Mesenchymal stem cell (in vitro differentiated cells and primary cell): Measurements from ENCODE around the gene WWTR1.

Experiments used
- DNase-seq: peaks from one replicate; pipeline ENCODE4 v3.0.0-alpha.2; 2013
- H2AFZ ChIP-seq: one replicate; pipeline ENCODE4 v1.6.1; 2013; ENCODE audit warnings: low read depth, mild to moderate bottlenecking, control low read depth, inconsistent platforms, low read length, moderate library complexity
- H2AK5ac ChIP-seq: 2 replicates; pipeline ENCODE4 v1.6.1; 2013; ENCODE audit warnings: low read length, moderate library complexity, mild to moderate bottlenecking, inconsistent platforms; ENCODE audit not compliant: severe bottlenecking
- H2BK120ac ChIP-seq: one replicate; pipeline ENCODE4 v1.6.1; 2013; ENCODE audit warnings: low read depth, mild to moderate bottlenecking, inconsistent platforms, low read length, moderate library complexity
- H2BK12ac ChIP-seq, 2 experiments: one replicate each; pipeline ENCODE4 v1.6.1; 2013; ENCODE audit warnings: inconsistent platforms in 2 of 2, low read length in 2 of 2, mild to moderate bottlenecking in 2 of 2, moderate library complexity in 2 of 2, control low read depth in 1 of 2
- H2BK15ac ChIP-seq: one replicate; pipeline ENCODE4 v1.6.1; 2013; ENCODE audit warnings: mild to moderate bottlenecking, low read depth, inconsistent platforms; ENCODE audit not compliant: poor library complexity, severe bottlenecking
- H2BK5ac ChIP-seq: 2 replicates; pipeline ENCODE4 v1.6.1; 2013; ENCODE audit warnings: low read depth, mild to moderate bottlenecking, low read length, control low read depth, inconsistent platforms; ENCODE audit not compliant: poor library complexity, severe bottlenecking
- H3K14ac ChIP-seq, 2 experiments: one replicate each; pipeline ENCODE4 v1.6.1; 2013; ENCODE audit warnings: inconsistent platforms in 2 of 2, low read length in 2 of 2, control low read depth in 1 of 2, mild to moderate bottlenecking in 1 of 2, moderate library complexity in 1 of 2
- H3K18ac ChIP-seq, 2 experiments: one replicate each; pipeline ENCODE4 v1.6.1; 2013; ENCODE audit warnings: inconsistent platforms in 2 of 2, low read length in 2 of 2, control low read depth in 1 of 2, low read depth in 1 of 2, mild to moderate bottlenecking in 1 of 2
- H3K23ac ChIP-seq, 2 experiments: one replicate each; pipeline ENCODE4 v1.6.1; 2013; ENCODE audit warnings: inconsistent platforms in 2 of 2, low read length in 2 of 2, mild to moderate bottlenecking in 2 of 2, moderate library complexity in 2 of 2, control low read depth in 1 of 2
- H3K27ac ChIP-seq: 2 replicates; pipeline ENCODE4 v1.5.1; 2013; ENCODE audit warnings: mild to moderate bottlenecking, moderate library complexity, low read length, control low read depth, inconsistent platforms; ENCODE audit not compliant: poor library complexity, severe bottlenecking
- H3K27me3 ChIP-seq, 2 experiments: 2 replicates each; pipeline versions ENCODE4 v1.6.1 to v1.7.0; 2013; ENCODE audit warnings: low read length in 2 of 2, mild to moderate bottlenecking in 2 of 2, moderate library complexity in 2 of 2, control low read depth in 1 of 2, inconsistent platforms in 1 of 2; ENCODE audit not compliant: control insufficient read depth in 1 of 2, insufficient read depth in 1 of 2
- H3K36me3 ChIP-seq, 2 experiments: 2 replicates each; pipeline versions ENCODE4 v1.6.1 to v1.7.0; 2013; ENCODE audit warnings: low read length in 2 of 2, control low read depth in 1 of 2, inconsistent platforms in 1 of 2, low read depth in 1 of 2, mild to moderate bottlenecking in 1 of 2; ENCODE audit not compliant: insufficient read depth in 2 of 2, control insufficient read depth in 1 of 2
- H3K4ac ChIP-seq, 2 experiments: one replicate each; pipeline ENCODE4 v1.6.1; 2013; ENCODE audit warnings: inconsistent platforms in 2 of 2, low read length in 2 of 2, mild to moderate bottlenecking in 2 of 2, moderate library complexity in 2 of 2, control low read depth in 1 of 2, low read depth in 1 of 2
- H3K4me1 ChIP-seq: 2 replicates; pipeline ENCODE4 v1.6.1; 2013; ENCODE audit warnings: low read depth, low read length, control low read depth; ENCODE audit not compliant: control insufficient read depth, insufficient read depth
- H3K4me2 ChIP-seq: 2 replicates; pipeline ENCODE4 v1.6.1; 2013; ENCODE audit warnings: low read length, mild to moderate bottlenecking, inconsistent platforms; ENCODE audit not compliant: poor library complexity, severe bottlenecking
- H3K4me3 ChIP-seq, 2 experiments: 2 replicates each; pipeline versions ENCODE4 v1.5.1 to v1.7.0; 2013; ENCODE audit warnings: low read length in 2 of 2, mild to moderate bottlenecking in 2 of 2, control low read depth in 1 of 2, low read depth in 1 of 2; ENCODE audit not compliant: insufficient read depth in 1 of 2
- H3K79me1 ChIP-seq: replicated peaks from 2 replicates; pipeline ENCODE4 v1.6.1; 2013; ENCODE audit warnings: mild to moderate bottlenecking, control low read depth, low read length, inconsistent platforms; ENCODE audit not compliant: poor library complexity, severe bottlenecking
- H3K9ac ChIP-seq: 2 replicates; pipeline ENCODE4 v1.7.0; 2013; ENCODE audit warnings: mild to moderate bottlenecking, low read length, moderate library complexity
- H3K9me3 ChIP-seq: 2 replicates; pipeline ENCODE4 v1.7.0; 2013; ENCODE audit warnings: mild to moderate bottlenecking, low read length; ENCODE audit not compliant: control insufficient read depth
- H4K8ac ChIP-seq: one replicate; pipeline ENCODE4 v1.6.1; 2013; ENCODE audit warnings: inconsistent platforms, mild to moderate bottlenecking, low read length, moderate library complexity
- H4K91ac ChIP-seq: one replicate; pipeline ENCODE4 v1.6.1; 2013; ENCODE audit warnings: mild to moderate bottlenecking, low read length, inconsistent platforms
- WGBS: methylation state at CpG from one replicate; pipeline ENCODE4 v1.1.7; 2013; ENCODE audit warnings: mixed read lengths; 5-methylcytosine and 5-hydroxymethylcytosine counted together

Gene WWTR1

GRCh38 chr3:149473357-149474249, 184.2 kb downstream of the WWTR1 start:
- Histone ChIP-seq H3K4me2 (no peak overlapping the region), H3K27me3 (no peaks in the 10 kb centered on the region), H2BK120ac (no peak overlapping the region), H3K4ac (no peak overlapping the region), H3K23ac (no peak overlapping the region), H3K9ac (peak overlapping the region; percentile 5), H3K27ac (peak overlapping the region; percentile 99), H3K18ac (peak overlapping the region in 1 of 2 experiments; percentile 14), H2BK15ac (no peak overlapping the region), H4K91ac (no peak overlapping the region), H2BK12ac (peak overlapping the region; percentile 19 to 47), H3K9me3 (no peaks in the 10 kb centered on the region), H3K4me3 (no peak overlapping the region), H3K36me3 (no peaks in the 10 kb centered on the region), H2AFZ (no peak overlapping the region), H4K8ac (no peak overlapping the region), H3K14ac (no peak overlapping the region), H2BK5ac (peak overlapping the region; percentile 75), H3K79me1 (peaks cover 2% of the 10 kb centered on the region), H2AK5ac (peak overlapping the region; percentile 34), H3K4me1 (peaks cover 12% of the 10 kb centered on the region)
- WGBS: 78% methylated on average over 7 of the region's 7 CpGs
- DNase-seq: peak; percentile 57

DNA sequence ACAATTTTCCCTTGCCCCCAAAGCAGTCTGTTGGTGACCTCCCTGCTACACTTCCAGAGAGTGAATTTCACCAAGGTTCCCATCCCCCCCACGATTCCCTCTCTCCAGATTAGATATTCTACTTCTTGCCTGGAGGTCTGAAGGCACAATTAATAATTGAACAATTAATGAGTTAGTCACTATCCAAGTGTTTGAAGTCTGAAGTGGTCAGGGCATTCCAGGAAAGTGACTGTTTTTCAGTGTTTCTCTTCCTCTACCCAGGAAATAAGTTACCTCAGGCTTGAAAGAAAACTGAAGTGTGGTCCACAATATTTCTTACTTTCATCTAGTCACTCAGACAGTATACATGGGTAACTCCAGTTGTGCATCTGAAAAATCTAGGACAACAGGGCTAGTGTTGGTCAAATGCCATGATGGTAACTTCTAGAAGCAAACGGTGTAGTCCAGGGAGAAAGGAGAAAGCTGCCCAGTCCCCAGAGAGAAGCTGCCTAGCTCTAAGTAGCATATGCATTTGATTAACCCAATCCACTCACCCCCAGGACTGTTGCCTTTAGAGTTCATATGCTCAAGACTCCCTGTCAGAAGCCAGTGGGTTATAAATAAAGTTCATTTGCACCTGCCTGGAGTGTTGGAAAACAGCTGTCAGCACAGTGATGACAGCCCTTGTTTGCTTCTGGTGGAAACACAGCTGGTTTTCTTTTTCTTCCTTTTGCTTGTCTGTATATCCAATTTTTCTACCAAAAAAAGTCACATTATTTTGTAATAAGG, 185.6 kb downstream of the WWTR1 start:
- no peak overlapping the region for H3K23ac ChIP-seq
- H3K9me3 ChIP-seq: no peaks in the 10 kb centered on the region
- no peak overlapping the region for H2AFZ ChIP-seq
- H3K4ac ChIP-seq: no peak overlapping the region
- peak overlapping the region; percentile 4 for H4K8ac ChIP-seq
- no peak overlapping the region for H2BK12ac ChIP-seq
- no peaks in the 10 kb centered on the region for H3K27me3 ChIP-seq
- no peak overlapping the region for H2BK120ac ChIP-seq
- peak; percentile 44 for DNase-seq
- WGBS: 20% methylated on average over 1 of the region's 2 CpGs
- H3K4me3 ChIP-seq: peak overlapping the region in 1 of 2 experiments; percentile 4
- no peak overlapping the region for H2BK15ac ChIP-seq
- H2BK5ac ChIP-seq: peak overlapping the region; percentile 48
- no peak overlapping the region for H3K14ac ChIP-seq
- no peak overlapping the region for H4K91ac ChIP-seq
- no peak overlapping the region for H3K4me2 ChIP-seq
- peak overlapping the region; percentile 4 for H3K9ac ChIP-seq
- H2AK5ac ChIP-seq: peak overlapping the region; percentile 8
- H3K27ac ChIP-seq: peak overlapping the region; percentile 99
- H3K36me3 ChIP-seq: no peaks in the 10 kb centered on the region
- peaks cover 11% of the 10 kb centered on the region for H3K4me1 ChIP-seq
- peaks cover 2% of the 10 kb centered on the region for H3K79me1 ChIP-seq
- H3K18ac ChIP-seq: peak overlapping the region in 1 of 2 experiments; percentile 73

- H3K27me3 ChIP-seq: no peaks in the 10 kb centered on the region
Observed at GRCh38 chr3:149470381-149470780, 187.4 kb downstream of the WWTR1 start.

More at GRCh38 chr3:149470381-149470780, 187.4 kb downstream of the WWTR1 start:
- Histone ChIP-seq H2BK120ac (no peak overlapping the region), H3K23ac (no peak overlapping the region), H2BK5ac (peak overlapping the region; percentile 60), H2AK5ac (peak overlapping the region; percentile 76), H3K18ac (no peak overlapping the region), H3K4me3 (no peak overlapping the region), H3K9me3 (no peaks in the 10 kb centered on the region), H3K36me3 (no peaks in the 10 kb centered on the region), H2BK15ac (no peak overlapping the region), H4K91ac (no peak overlapping the region), H3K4ac (peak overlapping the region; percentile 40 to 42), H4K8ac (no peak overlapping the region), H3K9ac (no peak overlapping the region), H3K27ac (peak overlapping the region; percentile 4), H3K4me2 (no peak overlapping the region), H3K14ac (no peak overlapping the region), H3K79me1 (no peaks in the 10 kb centered on the region), H3K4me1 (peaks cover 7% of the 10 kb centered on the region), H2AFZ (no peak overlapping the region), H2BK12ac (peak overlapping the region in 1 of 2 experiments; percentile 72)
- 86% methylated on average over 3 of the region's 3 CpGs for WGBS
- no peak for DNase-seq
